OCI-LY7 (cell line): ENCODE data around the gene VEGFB.

Experiments
- CTCF ChIP-seq: fragments of 200-600 bp; sonication (generic); conservative IDR thresholded peaks from 2 replicates; pipeline ENCODE4 v1.5.1; 2014; ENCODE audit warnings: mild to moderate bottlenecking, antibody characterized with exemption, low read length, moderate library complexity, mixed read lengths
- EZH2phosphoT487 ChIP-seq: fragments of 200-600 bp; sonication (generic); IDR thresholded peaks from 2 replicates; pipeline ENCODE4 v1.6.1; 2018; ENCODE audit warnings: low read depth, borderline replicate concordance, mild to moderate bottlenecking, mixed run types, antibody characterized with exemption, low read length, moderate library complexity, mixed read lengths

DNA sequence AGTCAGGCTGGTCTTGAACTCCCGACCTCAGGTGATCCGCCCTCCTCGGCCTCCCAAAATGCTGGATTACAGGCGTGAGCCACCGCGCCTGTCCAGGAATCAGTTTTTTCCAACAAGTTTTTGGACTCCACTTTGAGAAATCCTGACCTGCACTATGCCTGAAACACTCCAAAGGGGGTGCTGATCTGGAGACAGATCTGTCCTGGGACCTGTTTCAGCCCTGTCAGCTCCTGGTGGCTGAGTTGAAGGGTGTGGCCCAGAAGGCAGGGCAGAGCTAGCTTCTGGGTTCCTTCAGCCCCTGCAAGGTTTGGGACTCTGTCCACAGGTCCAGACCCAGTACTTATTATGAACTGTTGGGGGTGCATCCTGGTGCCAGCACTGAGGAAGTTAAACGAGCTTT is 2.8 kb upstream of the VEGFB start:
- TF ChIP-seq CTCF (no peak), EZH2phosphoT487 (no peak)
